Keratinocyte (primary cell): ENCODE measurements around the gene CDH7.

Experiments
- CTCF ChIP-seq, 3 experiments: IDR thresholded peaks in 1 of 3; conservative IDR thresholded peaks in 1 of 3; optimal IDR thresholded peaks in 1 of 3; 2 replicates in 2 of 3; 3 replicates in 1 of 3; pipeline versions ENCODE3 to v1.5.1; 2011; ENCODE audit warnings: low read length in 3 of 3, mild to moderate bottlenecking in 3 of 3, moderate library complexity in 2 of 3, control low read depth in 1 of 3, inconsistent platforms in 1 of 3; ENCODE audit not compliant: insufficient read depth in 2 of 3; ENCODE audit errors: extremely low read depth in 1 of 3
- EZH2 ChIP-seq: IDR thresholded peaks from one replicate; pipeline ENCODE4 v1.6.1; 2012; ENCODE audit warnings: inconsistent platforms, mild to moderate bottlenecking, low read length, moderate library complexity

GRCh38 chr18:65919663-65920062 is 168.9 kb downstream of the CDH7 start:
- TF ChIP-seq CTCF (optimal IDR thresholded peaks at IDR 0.05 in 1 of 3, IDR thresholded peaks at IDR 0.05 in 1 of 3, conservative IDR thresholded peaks at IDR 0.05 in 1 of 3; ENCODE audit: extremely low read depth in 1 of 3, insufficient read depth in 2 of 3, low read length in 3 of 3) (no peak), EZH2 (no peak)
